Measurements from ENCODE around the gene DPH2.

Gene DPH2

DNA sequence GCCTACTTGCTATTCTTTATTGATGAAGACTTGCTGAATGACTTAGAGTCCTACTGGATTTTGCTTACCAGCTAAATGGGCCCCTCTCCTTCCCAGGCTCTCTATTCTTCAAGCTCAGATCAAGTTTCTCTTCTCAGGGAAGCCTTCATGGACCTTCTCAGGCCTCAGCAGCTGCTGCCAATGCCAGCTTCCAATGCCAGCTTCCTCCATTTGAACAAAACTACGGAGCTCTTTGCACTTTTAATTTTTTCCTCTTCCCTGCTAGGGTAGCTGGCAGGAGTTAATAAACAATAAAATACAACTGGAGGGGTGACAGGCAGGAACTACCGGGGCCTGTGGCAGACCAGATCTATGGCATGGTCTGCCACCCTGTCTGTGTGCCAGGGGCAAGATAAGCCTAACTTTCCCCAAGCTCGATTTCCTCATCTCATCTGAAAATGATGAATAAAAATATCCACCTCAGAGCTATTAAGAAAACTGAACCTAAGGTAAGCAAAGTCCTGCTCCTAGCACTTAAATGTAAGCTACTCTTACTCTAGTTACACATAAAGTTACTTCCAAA lies 24.1 kb upstream of the DPH2 start:
- DNase-seq (ENCODE audit: low spot score): no peak

DNA sequence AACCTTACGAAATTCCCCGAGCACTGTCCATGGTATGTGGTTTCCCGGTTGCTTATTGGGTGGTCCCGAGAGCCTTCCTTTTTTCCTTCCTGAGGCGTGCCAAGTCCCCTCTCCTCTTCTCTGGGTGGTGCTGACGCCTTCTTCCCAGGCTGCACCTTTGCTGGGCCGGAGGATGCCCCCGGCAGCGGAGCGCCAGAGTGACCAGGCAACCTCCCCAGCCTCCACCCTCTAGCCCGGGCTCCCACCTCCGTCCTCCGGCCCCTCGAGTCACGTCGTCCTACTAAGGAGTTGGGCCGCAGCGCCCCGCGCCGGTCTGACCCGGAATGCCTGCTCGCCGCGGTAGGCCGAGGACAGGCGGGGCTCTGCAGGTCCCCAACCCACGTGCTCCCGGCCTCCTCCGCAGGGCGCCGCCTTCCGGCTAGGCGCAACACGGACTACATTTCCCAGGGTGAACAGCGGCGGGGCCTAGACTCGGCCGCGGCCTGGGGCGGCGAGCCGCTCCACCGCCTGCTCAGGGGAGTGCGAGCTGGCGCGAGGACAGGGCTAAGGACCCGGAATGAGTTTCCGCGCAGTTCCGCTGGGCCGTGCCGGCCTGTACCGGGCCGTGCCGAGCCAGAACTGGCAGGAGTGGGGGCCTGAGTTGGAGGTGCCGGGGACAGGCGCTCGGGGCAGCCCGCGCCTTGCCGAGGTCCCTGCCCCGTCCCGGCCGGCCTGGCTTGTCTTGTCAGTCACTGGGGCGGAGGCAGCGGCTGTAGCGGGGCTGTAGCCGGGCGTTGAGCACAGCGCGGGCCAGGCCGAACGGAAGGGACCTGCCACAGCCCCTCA lies 23.4 kb upstream of the DPH2 start, which contains the start of gene IPO13:
Gene IPO13, plus strand, starts transcription at position 715 of the 825 bp plus-strand sequence. CDS start 651 bp downstream, outside the sequence.
- peak; percentile 93 for DNase-seq (ENCODE audit: low spot score)

DNA sequence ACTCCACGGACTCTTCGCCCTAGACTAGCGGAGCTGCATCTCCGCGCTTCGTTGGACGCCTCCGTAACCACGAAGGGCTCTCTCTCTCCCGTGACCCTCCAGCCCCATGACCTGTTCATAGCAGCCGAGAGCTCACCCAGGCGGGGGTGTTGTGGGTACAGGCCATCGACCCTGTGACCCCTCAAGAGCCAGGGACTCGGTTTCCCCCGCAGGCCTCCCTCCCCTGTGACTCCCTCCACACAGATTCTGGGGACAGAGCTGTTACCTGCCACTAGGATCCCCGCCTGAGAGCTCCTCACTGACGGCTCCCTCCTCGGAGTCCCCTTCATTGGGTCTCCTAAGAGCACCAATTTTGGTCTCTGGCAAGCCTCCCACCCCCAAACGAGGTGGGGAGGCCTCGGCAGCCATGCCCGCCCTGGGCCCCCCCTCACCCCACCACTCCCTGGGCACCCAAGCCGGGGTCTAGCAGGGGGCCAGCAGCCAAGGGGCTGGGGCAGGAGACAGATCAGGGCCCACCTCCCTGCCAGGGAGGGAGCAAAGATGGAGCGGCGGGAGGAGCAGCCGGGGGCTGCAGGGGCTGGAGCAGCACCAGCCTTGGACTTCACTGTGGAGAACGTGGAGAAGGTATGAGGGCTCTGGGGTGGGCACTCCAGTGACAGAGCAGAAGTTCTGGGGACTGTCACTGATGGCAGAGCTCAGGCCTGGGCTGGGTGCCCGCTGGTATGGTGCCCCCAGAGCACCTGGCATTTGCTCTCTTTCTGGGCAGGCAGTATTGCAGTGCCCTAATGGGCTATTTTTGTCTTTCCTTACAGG lies 22.5 kb upstream of the DPH2 start:
- no peak for DNase-seq (ENCODE audit: low spot score)

DNA sequence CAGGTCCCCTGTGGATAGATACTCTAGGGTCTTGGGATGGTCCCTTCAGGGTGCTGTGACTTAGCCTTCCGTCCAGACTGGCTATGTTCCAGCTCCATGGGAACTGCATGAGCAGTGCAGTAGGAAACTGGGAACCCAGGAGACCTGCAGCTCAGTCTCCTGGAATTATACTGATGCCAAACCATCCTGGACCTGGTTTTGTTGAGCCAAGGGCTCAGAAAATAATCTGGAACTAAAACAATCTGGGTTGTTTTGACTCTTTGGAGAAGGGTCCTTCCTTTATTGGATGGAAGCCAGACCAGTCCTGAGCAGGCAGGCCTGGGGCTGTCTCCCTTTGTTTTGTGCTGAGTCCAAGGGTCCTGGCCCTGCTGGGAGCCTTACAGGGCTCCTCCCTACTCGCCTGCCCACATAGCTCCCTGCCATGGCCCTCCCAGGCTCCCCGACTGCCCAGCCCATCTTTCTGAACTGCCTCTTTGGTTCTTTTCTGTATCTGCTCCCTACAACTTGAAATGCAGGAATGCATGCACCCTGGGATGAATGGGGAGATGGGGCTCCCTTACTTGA lies 21.9 kb upstream of the DPH2 start:
- no peak for DNase-seq (ENCODE audit: low spot score)

DNA sequence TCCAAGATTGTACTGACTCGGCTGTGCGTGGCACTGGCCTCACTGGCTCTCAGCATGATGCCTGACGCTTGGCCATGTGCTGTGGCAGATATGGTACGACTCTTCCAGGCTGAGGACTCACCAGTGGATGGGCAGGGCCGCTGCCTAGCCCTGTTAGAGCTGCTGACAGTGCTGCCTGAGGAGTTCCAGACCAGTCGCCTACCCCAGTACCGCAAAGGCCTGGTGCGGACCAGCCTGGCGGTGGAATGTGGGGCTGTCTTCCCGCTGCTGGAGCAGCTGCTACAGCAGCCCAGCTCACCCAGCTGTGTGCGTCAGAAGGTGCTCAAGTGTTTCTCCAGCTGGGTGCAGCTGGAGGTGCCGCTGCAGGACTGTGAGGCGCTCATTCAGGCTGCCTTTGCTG lies 20.1 kb upstream of the DPH2 start:
- DNase-seq (ENCODE audit: low spot score): no peak

DNA sequence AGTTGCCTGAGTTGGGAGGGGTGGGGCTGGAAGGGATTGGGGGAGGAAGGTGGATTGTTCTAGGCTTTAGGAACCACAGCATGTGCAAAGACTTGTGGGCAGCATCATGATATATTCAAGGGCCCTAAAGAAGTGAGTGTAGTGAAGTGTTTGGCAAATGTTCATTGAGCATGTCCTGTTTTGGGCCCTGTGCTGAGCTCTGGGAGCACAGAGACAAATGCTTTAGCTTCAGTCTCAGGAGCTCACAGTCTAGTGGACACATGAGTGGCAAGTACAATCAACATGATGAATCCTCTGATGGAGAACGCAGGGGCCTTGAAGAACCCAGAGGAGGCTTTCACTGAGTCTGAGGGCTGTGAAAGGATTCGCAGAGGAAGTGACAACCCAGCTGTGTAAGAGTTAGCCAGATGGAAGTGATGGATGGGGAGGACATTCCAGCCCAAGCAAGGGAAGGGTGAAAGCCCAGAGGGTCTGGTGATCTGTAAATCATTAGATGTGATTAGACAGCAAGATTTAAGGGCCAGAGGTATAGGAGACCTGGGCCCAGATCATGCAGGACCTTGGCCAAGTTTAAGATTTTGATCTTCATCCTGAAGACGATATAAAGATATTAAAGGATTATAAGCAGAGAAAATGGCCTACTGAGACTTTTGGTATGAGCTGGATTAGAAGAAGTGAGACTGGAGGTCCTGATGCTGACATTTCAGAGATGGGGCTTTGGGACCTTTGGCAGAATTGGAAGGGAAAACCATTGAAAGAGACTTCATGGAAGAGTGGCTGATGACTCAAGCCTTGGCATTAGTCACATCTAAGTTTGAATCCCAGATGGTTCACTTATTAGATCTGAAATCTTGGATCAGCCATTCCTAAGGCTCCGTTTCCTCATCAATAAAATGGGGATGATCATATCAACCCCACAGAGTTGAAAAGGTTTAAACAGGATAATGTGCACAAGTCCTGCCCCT lies 18.5 kb upstream of the DPH2 start:
- no peak for DNase-seq (ENCODE audit: low spot score)

DNA sequence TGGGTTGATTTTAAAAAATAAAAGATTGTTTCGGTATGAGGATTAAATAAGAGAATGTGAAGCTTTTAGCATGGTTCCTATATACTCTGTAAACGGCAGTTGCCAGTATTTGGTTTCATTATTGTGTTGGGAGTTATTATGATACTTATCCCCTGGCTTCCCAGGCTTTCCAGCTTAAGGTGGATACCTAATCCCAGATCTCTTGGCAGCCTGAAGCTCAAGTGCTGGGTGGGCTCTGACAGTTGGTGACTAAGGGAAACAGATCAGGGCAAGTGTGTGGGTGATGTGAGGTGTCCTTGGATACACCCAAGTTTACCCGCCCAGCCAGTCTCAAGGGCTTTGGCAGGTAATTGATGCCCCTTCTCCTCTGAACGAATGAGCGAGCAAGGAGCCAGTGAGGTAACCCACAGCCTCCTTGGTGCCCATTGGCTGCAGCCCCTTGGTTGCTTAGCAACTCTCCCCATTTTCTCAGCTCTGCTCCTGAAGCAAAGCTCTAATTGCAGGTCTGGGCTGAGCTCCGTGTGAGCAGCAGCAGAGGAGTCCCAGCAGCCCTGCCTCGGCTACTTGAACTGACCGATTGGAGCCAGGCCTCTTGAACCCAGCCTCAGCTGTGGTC lies 17.0 kb upstream of the DPH2 start:
- no peak for DNase-seq (ENCODE audit: low spot score)

DNA sequence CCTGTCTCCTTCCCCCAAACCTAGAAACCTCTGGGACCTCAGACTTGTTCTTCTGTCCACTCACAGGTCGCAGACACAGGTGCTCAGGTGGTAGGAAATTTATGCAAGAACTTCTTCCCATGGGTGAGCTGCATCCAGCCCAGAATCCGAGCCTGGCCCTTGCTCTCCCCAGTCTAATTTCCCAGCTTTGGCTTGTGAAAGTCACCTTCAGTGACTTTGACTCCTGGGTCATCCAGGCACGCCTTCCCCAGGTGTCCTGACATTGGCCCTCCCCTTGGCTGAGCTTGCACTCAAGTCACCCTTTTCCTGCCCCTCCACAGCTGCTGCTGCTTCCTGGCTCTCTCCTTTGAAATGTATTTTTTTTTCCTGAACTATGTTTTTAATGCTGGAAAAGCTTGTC lies 16.4 kb upstream of the DPH2 start:
- DNase-seq (ENCODE audit: low spot score): no peak

DNA sequence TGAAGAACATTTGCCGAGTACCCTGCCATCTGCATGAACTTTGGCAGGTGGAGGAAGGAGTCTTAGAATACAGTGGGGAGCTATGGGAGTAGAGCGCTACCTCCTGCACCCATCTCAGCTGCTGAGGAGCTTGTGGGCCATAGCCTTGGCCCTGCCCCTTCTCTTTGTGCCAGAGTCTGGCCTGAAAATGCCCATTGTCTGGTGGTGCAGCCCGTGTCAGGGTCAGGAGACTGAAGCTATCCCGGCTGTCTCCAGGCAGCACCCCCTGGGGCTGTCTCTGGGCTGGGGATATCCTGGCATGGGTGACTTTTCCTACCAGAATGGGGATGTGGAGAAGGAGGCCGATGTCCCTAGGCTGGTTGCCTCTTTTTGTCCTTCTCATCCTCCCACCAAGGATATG lies 15.8 kb upstream of the DPH2 start:
- DNase-seq (ENCODE audit: low spot score): no peak

DNA sequence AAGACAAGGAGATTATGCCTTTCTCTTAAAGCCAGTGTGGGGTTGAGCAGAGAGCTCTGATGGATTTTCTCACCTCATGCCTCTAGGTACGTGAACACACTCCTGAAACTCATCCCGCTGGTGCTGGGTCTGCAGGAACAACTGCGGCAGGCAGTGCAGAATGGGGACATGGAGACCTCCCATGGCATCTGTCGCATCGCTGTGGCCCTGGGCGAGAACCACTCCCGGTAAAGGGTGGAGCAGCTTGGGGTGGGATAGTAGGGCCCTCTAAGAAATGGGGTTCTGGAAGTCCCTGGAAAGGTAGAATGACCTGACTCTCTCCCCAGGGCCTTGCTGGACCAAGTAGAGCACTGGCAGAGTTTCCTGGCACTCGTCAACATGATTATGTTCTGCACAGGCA lies 13.6 kb upstream of the DPH2 start:
- no peak for DNase-seq (ENCODE audit: low spot score)

DNA sequence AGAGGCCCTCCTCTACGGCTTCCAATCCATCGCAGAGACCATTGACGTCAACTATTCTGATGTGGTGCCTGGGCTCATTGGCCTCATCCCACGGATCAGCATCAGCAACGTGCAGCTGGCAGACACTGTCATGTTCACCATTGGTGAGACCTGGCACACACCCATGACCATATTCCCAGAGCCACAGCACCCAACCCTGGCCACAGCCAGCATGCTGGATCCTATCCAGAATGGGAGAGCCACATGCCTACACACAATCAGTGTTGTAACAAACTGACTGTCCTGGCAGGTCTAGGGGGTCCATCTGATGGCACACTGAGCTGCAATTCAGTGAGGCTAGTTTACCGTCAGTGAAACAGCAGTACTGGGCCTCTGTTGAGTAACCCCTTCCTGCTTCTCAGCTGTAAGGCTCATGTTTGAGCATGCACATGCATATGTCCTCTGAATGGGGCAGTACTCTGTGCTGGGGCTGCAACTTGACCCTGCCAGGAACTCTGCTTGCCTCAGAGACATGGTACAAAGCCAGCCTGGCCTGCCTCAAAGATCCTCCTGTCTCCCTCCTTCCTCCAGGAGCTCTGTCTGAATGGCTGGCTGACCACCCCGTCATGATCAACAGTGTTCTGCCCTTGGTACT lies 12.3 kb upstream of the DPH2 start:
- no peak for DNase-seq (ENCODE audit: low spot score)

DNA sequence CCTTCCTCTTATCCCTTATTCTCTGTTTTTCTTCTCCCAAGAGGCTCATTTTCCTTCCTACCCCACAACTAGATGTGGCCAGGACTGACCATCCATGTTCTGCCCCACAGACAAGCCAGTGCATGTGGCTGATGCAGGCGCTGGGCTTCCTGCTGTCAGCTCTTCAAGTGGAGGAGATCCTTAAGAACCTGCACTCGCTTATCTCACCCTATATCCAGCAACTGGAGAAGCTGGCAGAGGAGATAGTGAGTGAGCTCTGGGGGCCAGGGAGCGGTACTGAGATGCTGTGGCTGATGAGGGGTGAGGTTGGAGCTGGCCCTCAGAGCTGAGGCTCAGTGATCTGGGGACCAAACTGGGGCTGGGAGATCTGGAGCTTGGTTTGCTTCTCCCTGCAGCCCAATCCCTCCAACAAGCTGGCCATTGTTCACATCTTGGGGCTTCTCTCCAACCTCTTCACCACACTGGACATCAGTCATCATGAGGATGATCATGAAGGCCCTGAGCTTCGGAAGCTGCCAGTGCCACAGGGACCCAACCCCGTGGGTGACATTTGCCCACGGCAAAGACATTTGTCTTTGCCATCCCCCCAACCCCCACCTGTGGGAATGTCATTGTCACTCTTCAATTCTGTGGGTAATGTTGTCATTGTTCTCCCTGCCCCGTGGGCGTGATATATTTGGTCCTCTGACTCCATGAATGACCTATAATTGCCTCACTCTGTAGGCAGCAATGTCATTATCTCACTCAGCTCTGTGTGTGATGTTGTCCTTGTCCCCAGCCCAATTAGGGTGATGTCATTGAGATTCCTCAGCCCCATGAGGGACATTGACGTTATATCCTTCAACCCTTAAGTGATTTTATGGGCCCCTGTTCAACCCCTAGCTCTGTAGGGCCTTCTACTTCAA lies 11.2 kb upstream of the DPH2 start:
- no peak for DNase-seq (ENCODE audit: low spot score)

DNA sequence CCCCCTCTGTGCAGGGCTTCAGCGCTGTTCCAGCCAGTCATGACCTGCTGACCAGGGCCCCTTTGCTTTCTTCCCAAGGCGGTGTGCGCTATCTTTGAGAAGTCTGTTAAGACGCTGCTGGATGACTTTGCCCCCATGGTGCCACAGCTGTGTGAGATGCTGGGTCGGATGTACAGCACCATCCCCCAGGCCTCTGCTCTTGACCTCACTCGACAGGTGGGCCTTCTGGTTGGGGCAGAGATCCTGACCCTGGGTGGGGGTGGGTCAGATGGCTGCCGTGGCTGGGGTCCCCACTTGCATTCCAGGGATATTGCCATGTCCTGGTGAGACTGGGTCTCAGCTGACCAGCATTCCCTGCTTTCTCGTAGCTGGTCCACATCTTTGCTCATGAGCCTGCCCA lies 9.0 kb upstream of the DPH2 start:
- DNase-seq (ENCODE audit: low spot score): no peak

DNA sequence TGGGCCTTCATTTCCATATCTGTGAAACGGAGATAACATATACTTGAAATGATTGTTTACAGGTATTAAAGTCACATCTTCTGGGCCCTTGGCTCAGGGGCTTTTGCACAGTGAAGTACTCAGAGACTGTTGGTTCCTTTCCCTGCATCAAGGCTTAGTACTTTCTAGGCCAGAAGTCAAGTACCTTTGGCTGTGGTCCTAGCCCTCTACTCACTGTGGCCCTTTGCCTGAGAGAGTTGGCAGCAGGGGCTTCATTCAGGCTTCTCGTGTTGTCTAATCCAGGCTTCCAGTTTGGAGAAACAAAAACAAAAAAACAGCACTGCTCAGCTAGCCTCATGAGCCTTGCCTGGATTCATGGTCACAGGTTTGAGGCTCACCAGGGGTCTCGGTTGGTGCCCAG lies 8.1 kb upstream of the DPH2 start:
- no peak for DNase-seq (ENCODE audit: low spot score)

DNA sequence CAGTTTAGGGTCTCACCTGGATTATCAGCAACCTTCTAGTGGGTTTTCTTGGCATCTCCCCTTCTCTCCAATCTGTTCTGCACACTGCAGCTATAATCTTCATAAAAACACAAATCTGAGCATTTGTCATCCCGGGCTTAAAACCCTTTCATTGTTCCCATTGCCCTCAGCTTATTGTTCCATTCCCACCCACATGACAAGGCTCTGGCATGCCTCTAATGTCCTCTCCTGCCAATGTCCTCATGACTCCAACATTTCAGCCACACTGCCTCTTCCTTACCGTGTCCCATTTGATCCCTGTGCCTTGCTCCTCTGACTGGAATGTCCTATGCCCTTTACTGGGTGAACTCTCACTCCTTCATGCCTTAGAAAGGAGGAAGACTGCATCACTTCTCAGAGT lies 7.5 kb upstream of the DPH2 start:
- DNase-seq (ENCODE audit: low spot score): no peak

DNA sequence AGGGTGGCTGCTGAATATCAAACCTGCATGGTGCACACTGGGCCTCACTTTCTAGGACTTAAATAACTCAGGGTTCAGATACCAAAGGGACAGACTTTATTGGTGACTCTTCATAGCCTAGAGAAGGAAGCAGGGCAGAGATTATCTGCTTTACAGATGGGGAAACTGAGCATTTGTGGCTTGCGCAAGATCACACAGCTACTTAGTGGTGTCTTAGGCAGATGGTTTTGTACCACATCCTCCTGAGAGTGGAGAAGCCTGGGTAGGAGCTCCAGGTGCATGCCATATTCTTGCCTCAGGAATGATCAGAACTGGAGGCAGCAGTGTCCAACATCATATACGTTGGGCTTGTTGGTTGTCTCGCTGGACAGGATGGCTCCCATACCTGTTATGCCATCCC lies 6.8 kb upstream of the DPH2 start:
- no peak for DNase-seq (ENCODE audit: low spot score)

DNA sequence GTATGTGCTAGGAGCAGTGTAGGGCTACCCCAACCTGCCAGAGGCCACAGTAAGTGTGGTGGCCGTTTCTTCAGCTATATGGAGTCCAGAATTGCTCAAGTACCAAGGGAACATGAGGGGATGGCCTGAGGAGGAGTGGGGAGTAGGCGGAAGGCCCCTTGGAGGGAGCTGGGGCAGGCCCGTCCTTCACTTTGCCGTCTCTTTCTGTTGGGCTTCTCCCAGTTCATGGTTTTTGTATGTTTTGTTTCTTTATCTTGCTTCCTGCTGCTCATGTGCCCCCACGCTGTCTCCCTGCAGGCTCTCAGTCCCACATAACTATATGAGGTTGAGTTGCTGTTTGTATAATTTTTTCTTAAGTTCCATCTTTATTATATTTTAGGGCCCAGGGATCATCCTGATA lies 5.9 kb upstream of the DPH2 start:
- no peak for DNase-seq (ENCODE audit: low spot score)

DNA sequence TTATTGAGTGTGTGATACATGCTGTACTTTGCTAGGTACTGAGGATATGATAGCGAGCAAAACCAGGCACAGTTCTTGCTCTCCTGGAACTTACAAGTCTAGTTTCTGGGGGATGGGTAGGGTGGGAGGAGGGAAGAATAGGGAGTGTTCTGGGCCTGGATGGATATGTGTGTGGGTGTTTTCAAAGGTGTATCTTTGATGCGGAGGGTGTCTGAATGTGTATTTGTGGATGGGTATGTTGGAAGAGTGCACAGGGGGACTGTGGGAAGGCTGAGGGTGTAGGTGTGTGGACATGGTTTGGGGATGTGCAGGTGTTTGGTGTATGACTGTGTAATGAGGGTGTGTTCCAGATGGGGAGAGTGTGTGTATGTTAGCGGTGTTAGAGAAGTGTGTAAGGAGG lies 4.5 kb upstream of the DPH2 start:
- DNase-seq (ENCODE audit: low spot score): no peak

DNA sequence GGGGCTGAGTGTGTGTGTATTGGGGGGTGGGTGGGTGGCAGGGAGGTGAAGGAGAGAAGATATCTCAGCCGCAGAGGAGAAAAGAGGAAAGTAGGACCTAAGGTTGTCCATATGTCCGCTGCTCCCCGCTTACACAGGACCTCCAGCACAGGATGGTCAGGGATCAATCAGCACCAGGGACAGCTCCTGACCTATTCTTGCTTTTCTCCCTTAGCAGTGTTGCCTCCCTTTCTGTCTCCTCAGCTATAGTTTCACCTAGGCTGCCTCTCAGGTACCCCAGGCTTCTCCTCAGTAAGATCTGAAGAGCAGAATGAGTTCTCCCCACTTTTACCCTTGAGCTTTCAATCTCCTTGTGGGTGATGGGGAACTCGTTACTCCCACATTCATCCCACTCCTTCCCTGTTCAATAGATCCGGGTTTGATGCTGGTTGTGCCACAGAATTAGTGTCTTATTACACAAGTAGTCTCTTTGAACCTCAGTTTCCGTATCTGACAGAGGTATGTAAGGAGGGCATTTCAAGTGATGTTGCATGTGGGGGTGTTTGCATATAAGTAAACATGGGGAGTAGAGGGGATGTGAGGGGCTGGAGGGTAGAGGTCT lies 1.4 kb upstream of the DPH2 start:
- no peak for DNase-seq (ENCODE audit: low spot score)

Measured in kidney capillary endothelial cell (primary cell).